ENCODE results near the gene ACAA1. TPM values are rescaled to one million over a fixed set of nuclear protein-coding genes. Genes with fewer than 3 reads are reported as not detected.

ACAA1 gene
- polyA plus RNA-seq, 2 donors: 79.4 to 101 TPM

DNA sequence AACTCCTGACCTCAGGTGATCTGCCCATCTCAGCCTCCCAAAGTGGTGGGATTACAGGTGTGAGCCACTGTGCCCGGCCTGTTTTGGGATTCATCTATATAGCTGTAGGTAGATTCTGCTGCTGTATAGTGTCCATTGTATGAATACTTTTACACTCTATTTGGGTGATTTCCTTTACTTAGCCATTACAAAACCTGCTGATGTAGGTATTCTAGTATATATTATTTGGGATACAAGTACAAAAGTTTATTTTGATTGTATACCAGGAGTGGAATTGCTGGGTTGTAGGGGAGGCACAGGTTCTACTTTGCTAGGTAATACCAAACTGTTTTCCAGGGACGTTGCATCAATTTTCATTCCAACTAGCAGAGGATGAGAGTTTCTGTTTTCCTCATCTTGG, 18.9 kb upstream of the ACAA1 start:
- Histone ChIP-seq H3K27me3 (ENCODE audit: control insufficient read depth in 1 of 2, insufficient read depth in 2 of 2, low read length in 2 of 2) (no peaks in the 10 kb centered on the region), H3K4me3 (ENCODE audit: low read depth in 1 of 2, low read length in 2 of 2) (no peak overlapping the region), H3K36me3 (ENCODE audit: control insufficient read depth in 2 of 2, insufficient read depth in 2 of 2, low read length in 1 of 2) (no peaks in the 10 kb centered on the region), H3K4me1 (ENCODE audit: control insufficient read depth in 2 of 2, insufficient read depth in 2 of 2, low read length in 1 of 2) (peaks cover 0 to 6% of the 10 kb centered on the region in 2 donors), H3K27ac (ENCODE audit: low read depth in 2 of 2, low read length in 1 of 2) (no peak overlapping the region), H3K9me3 (ENCODE audit: control insufficient read depth in 2 of 2, insufficient read depth in 1 of 2, low read depth in 1 of 2, low read length in 1 of 2) (no peaks in the 10 kb centered on the region)
- WGBS, 2 donors: 93 to 99% methylated on average over 2 of the region's 2 CpGs

DNA sequence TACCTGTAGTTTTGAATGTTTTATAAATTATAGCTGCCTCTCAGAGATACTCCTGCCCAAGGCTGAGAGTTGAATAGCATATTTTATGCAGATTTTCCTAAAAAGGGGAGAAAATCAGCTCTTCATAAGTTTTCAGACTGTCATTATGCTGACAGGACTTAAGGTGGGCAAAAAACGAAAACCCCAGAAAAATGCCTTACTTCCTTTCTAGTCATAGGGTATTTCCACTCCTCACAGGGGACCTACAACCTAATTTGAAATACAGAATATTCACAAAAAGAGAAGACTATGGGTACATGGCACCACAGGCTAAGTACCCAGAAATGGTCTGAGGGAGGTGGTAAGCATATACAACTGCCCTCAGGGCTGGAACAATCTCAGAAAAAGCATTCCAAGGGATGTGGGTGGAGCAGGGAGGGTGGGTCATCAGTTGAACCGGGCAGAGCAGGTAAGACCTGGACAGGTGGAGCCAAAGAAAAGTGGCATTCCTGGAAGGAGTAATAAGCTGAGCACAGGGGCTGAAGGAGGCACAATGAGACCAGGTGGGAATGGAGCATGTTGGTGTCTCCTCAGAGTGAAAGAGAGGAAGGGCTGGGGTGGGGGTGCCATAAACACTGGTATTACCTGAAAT, 17.8 kb upstream of the ACAA1 start:
- WGBS, 2 donors: 56 to 57% methylated on average over 2 of the region's 2 CpGs
- H3K27ac ChIP-seq (ENCODE audit: low read depth in 2 of 2, low read length in 1 of 2): peak overlapping the region; percentile 66 to 77
- peaks cover 0 to 6% of the 10 kb centered on the region in 2 donors for H3K4me1 ChIP-seq (ENCODE audit: control insufficient read depth in 2 of 2, insufficient read depth in 2 of 2, low read length in 1 of 2)
- no peak overlapping the region for H3K4me3 ChIP-seq (ENCODE audit: low read depth in 1 of 2, low read length in 2 of 2)
- H3K36me3 ChIP-seq (ENCODE audit: control insufficient read depth in 2 of 2, insufficient read depth in 2 of 2, low read length in 1 of 2): no peaks in the 10 kb centered on the region
- no peaks in the 10 kb centered on the region for H3K27me3 ChIP-seq (ENCODE audit: control insufficient read depth in 1 of 2, insufficient read depth in 2 of 2, low read length in 2 of 2)
- H3K9me3 ChIP-seq (ENCODE audit: control insufficient read depth in 2 of 2, insufficient read depth in 1 of 2, low read depth in 1 of 2, low read length in 1 of 2): no peaks in the 10 kb centered on the region

- Histone ChIP-seq H3K4me1 (ENCODE audit: control insufficient read depth in 2 of 2, insufficient read depth in 2 of 2, low read length in 1 of 2) (peaks cover 0 to 6% of the 10 kb centered on the region in 2 donors), H3K27me3 (ENCODE audit: control insufficient read depth in 1 of 2, insufficient read depth in 2 of 2, low read length in 2 of 2) (no peaks in the 10 kb centered on the region), H3K36me3 (ENCODE audit: control insufficient read depth in 2 of 2, insufficient read depth in 2 of 2, low read length in 1 of 2) (no peaks in the 10 kb centered on the region), H3K4me3 (ENCODE audit: low read depth in 1 of 2, low read length in 2 of 2) (no peak overlapping the region), H3K27ac (ENCODE audit: low read depth in 2 of 2, low read length in 1 of 2) (peak overlapping the region in 1 of 2 donors; percentile 66), H3K9me3 (ENCODE audit: control insufficient read depth in 2 of 2, insufficient read depth in 1 of 2, low read depth in 1 of 2, low read length in 1 of 2) (no peaks in the 10 kb centered on the region)
- WGBS, 2 donors: 58 to 68% methylated on average over 2 of the region's 2 CpGs
Observed at GRCh38 chr3:38154033-38154494, 17.1 kb upstream of the ACAA1 start.

DNA sequence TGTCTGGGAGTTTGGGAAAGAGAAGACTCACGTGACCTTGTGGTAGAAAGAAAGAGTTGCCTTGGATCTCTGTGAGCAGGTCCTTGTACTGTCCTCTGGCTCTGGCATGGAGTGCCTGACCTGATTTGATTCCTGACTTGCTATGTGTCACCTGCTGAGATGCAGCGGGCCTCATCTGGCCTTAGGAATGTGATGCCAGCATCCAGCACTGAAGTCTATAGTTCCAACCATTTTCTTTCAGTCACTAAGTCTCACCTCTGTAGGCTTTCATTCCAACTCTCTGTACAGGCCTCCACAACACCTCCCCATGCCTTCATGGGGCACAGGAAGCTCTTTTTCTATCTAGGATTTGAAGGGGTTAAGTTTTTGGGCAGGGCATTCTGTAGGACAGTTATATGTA, 16.3 kb upstream of the ACAA1 start:
- no peak overlapping the region for H3K4me3 ChIP-seq (ENCODE audit: low read depth in 1 of 2, low read length in 2 of 2)
- H3K27ac ChIP-seq (ENCODE audit: low read depth in 2 of 2, low read length in 1 of 2): peak overlapping the region; percentile 66 to 89
- WGBS, 2 donors: 86 to 90% methylated on average over 2 of the region's 2 CpGs
- H3K27me3 ChIP-seq (ENCODE audit: control insufficient read depth in 1 of 2, insufficient read depth in 2 of 2, low read length in 2 of 2): no peaks in the 10 kb centered on the region
- H3K4me1 ChIP-seq (ENCODE audit: control insufficient read depth in 2 of 2, insufficient read depth in 2 of 2, low read length in 1 of 2): peaks cover 0 to 6% of the 10 kb centered on the region in 2 donors
- no peaks in the 10 kb centered on the region for H3K36me3 ChIP-seq (ENCODE audit: control insufficient read depth in 2 of 2, insufficient read depth in 2 of 2, low read length in 1 of 2)
- no peaks in the 10 kb centered on the region for H3K9me3 ChIP-seq (ENCODE audit: control insufficient read depth in 2 of 2, insufficient read depth in 1 of 2, low read depth in 1 of 2, low read length in 1 of 2)

GRCh38 chr3:38152609-38153008, 15.7 kb upstream of the ACAA1 start:
- H3K27me3 ChIP-seq (ENCODE audit: control insufficient read depth in 1 of 2, insufficient read depth in 2 of 2, low read length in 2 of 2): no peaks in the 10 kb centered on the region
- WGBS, 2 donors: 98 to 99% methylated on average over 2 of the region's 2 CpGs
- H3K9me3 ChIP-seq (ENCODE audit: control insufficient read depth in 2 of 2, insufficient read depth in 1 of 2, low read depth in 1 of 2, low read length in 1 of 2): no peaks in the 10 kb centered on the region
- peak overlapping the region; percentile 66 to 89 for H3K27ac ChIP-seq (ENCODE audit: low read depth in 2 of 2, low read length in 1 of 2)
- peaks cover 0 to 6% of the 10 kb centered on the region in 2 donors for H3K4me1 ChIP-seq (ENCODE audit: control insufficient read depth in 2 of 2, insufficient read depth in 2 of 2, low read length in 1 of 2)
- no peak overlapping the region for H3K4me3 ChIP-seq (ENCODE audit: low read depth in 1 of 2, low read length in 2 of 2)
- H3K36me3 ChIP-seq (ENCODE audit: control insufficient read depth in 2 of 2, insufficient read depth in 2 of 2, low read length in 1 of 2): no peaks in the 10 kb centered on the region

GRCh38 chr3:38151667-38152265, 14.8 kb upstream of the ACAA1 start:
- no peak overlapping the region for H3K4me3 ChIP-seq (ENCODE audit: low read depth in 1 of 2, low read length in 2 of 2)
- H3K9me3 ChIP-seq (ENCODE audit: control insufficient read depth in 2 of 2, insufficient read depth in 1 of 2, low read depth in 1 of 2, low read length in 1 of 2): no peaks in the 10 kb centered on the region
- H3K4me1 ChIP-seq (ENCODE audit: control insufficient read depth in 2 of 2, insufficient read depth in 2 of 2, low read length in 1 of 2): peaks cover 0 to 1% of the 10 kb centered on the region in 2 donors
- no peaks in the 10 kb centered on the region for H3K27me3 ChIP-seq (ENCODE audit: control insufficient read depth in 1 of 2, insufficient read depth in 2 of 2, low read length in 2 of 2)
- peak overlapping the region; percentile 83 to 96 for H3K27ac ChIP-seq (ENCODE audit: low read depth in 2 of 2, low read length in 1 of 2)
- WGBS, 2 donors: 70 to 76% methylated on average over 3 of the region's 3 CpGs
- H3K36me3 ChIP-seq (ENCODE audit: control insufficient read depth in 2 of 2, insufficient read depth in 2 of 2, low read length in 1 of 2): no peaks in the 10 kb centered on the region

GRCh38 chr3:38150780-38151528, 14.0 kb upstream of the ACAA1 start:
- H3K27ac ChIP-seq (ENCODE audit: low read depth in 2 of 2, low read length in 1 of 2): peak overlapping the region; percentile 83 to 96
- no peaks in the 10 kb centered on the region for H3K27me3 ChIP-seq (ENCODE audit: control insufficient read depth in 1 of 2, insufficient read depth in 2 of 2, low read length in 2 of 2)
- peaks cover 0 to 2% of the 10 kb centered on the region in 2 donors for H3K9me3 ChIP-seq (ENCODE audit: control insufficient read depth in 2 of 2, insufficient read depth in 1 of 2, low read depth in 1 of 2, low read length in 1 of 2)
- no peak overlapping the region for H3K4me3 ChIP-seq (ENCODE audit: low read depth in 1 of 2, low read length in 2 of 2)
- WGBS, 2 donors: 76 to 78% methylated on average over 3 of the region's 3 CpGs
- no peaks in the 10 kb centered on the region for H3K36me3 ChIP-seq (ENCODE audit: control insufficient read depth in 2 of 2, insufficient read depth in 2 of 2, low read length in 1 of 2)
- H3K4me1 ChIP-seq (ENCODE audit: control insufficient read depth in 2 of 2, insufficient read depth in 2 of 2, low read length in 1 of 2): peaks cover 0 to 1% of the 10 kb centered on the region in 2 donors

GRCh38 chr3:38149708-38150107, 12.8 kb upstream of the ACAA1 start:
- peak overlapping the region in 1 of 2 donors; percentile 49 for H3K27ac ChIP-seq (ENCODE audit: low read depth in 2 of 2, low read length in 1 of 2)
- peaks cover 0 to 2% of the 10 kb centered on the region in 2 donors for H3K9me3 ChIP-seq (ENCODE audit: control insufficient read depth in 2 of 2, insufficient read depth in 1 of 2, low read depth in 1 of 2, low read length in 1 of 2)
- H3K4me1 ChIP-seq (ENCODE audit: control insufficient read depth in 2 of 2, insufficient read depth in 2 of 2, low read length in 1 of 2): peaks cover 0 to 1% of the 10 kb centered on the region in 2 donors
- no peak overlapping the region for H3K4me3 ChIP-seq (ENCODE audit: low read depth in 1 of 2, low read length in 2 of 2)
- no peaks in the 10 kb centered on the region for H3K36me3 ChIP-seq (ENCODE audit: control insufficient read depth in 2 of 2, insufficient read depth in 2 of 2, low read length in 1 of 2)
- no peaks in the 10 kb centered on the region for H3K27me3 ChIP-seq (ENCODE audit: control insufficient read depth in 1 of 2, insufficient read depth in 2 of 2, low read length in 2 of 2)
- WGBS, 2 donors: 63 to 69% methylated on average over 3 of the region's 3 CpGs

GRCh38 chr3:38148311-38148882, 11.5 kb upstream of the ACAA1 start:
- Histone ChIP-seq H3K27ac (ENCODE audit: low read depth in 2 of 2, low read length in 1 of 2) (peak overlapping the region in 1 of 2 donors; percentile 42), H3K4me3 (ENCODE audit: low read depth in 1 of 2, low read length in 2 of 2) (no peak overlapping the region), H3K9me3 (ENCODE audit: control insufficient read depth in 2 of 2, insufficient read depth in 1 of 2, low read depth in 1 of 2, low read length in 1 of 2) (peaks cover 0 to 2% of the 10 kb centered on the region in 2 donors), H3K4me1 (ENCODE audit: control insufficient read depth in 2 of 2, insufficient read depth in 2 of 2, low read length in 1 of 2) (peaks cover 0 to 1% of the 10 kb centered on the region in 2 donors), H3K27me3 (ENCODE audit: control insufficient read depth in 1 of 2, insufficient read depth in 2 of 2, low read length in 2 of 2) (no peaks in the 10 kb centered on the region), H3K36me3 (ENCODE audit: control insufficient read depth in 2 of 2, insufficient read depth in 2 of 2, low read length in 1 of 2) (no peaks in the 10 kb centered on the region)
- WGBS, 2 donors: 66 to 68% methylated on average over 5 of the region's 5 CpGs
